Mammary epithelial cell (primary cell): Measurements from ENCODE around the gene PLA2G4D.

Source experiments
- CTCF ChIP-seq, 2 donors: IDR thresholded peaks in 1 of 2; conservative IDR thresholded peaks in 1 of 2; 2 replicates each; pipeline ENCODE4 v1.5.1; 2011 to 2012; ENCODE audit warnings: inconsistent platforms in 2 of 2, low read length in 2 of 2, mild to moderate bottlenecking in 2 of 2, control low read depth in 1 of 2, low read depth in 1 of 2; ENCODE audit not compliant: insufficient read depth in 1 of 2; ENCODE audit errors: extremely low read depth in 1 of 2
- EZH2 ChIP-seq: IDR thresholded peaks from 2 replicates; pipeline ENCODE4 v1.6.1; 2012; ENCODE audit warnings: low read length, inconsistent platforms, borderline replicate concordance

GRCh38 chr15:42139596-42139995 is 45.2 kb upstream of the PLA2G4D start:
- TF ChIP-seq CTCF (conservative IDR thresholded peaks at IDR 0.05 in 1 of 2, IDR thresholded peaks at IDR 0.05 in 1 of 2; ENCODE audit: extremely low read depth in 1 of 2, insufficient read depth in 1 of 2, low read depth in 1 of 2, low read length in 2 of 2) (no peak), EZH2 (no peak)
